Ectodermal cell (in vitro differentiated cells): ENCODE measurements around the gene FHIT.

ENCODE experiments used
- H3K27ac ChIP-seq: 2 replicates; pipeline ENCODE4 v1.7.0; 2013; ENCODE audit warnings: mild to moderate bottlenecking, low read depth, low read length; ENCODE audit not compliant: insufficient read depth, poor library complexity, severe bottlenecking
- H3K27me3 ChIP-seq: 2 replicates; pipeline ENCODE4 v1.7.0; 2013; ENCODE audit warnings: mild to moderate bottlenecking, low read length; ENCODE audit not compliant: insufficient read depth, control insufficient read depth, poor library complexity, severe bottlenecking
- H3K36me3 ChIP-seq: one replicate; pipeline ENCODE4 v1.7.0; 2013; ENCODE audit warnings: low read length; ENCODE audit not compliant: control insufficient read depth, insufficient read depth
- H3K4me1 ChIP-seq: one replicate; pipeline ENCODE4 v1.7.0; 2013; ENCODE audit warnings: low read length; ENCODE audit not compliant: control insufficient read depth, insufficient read depth
- H3K4me3 ChIP-seq: 2 replicates; pipeline ENCODE4 v1.7.0; 2013; ENCODE audit warnings: low read depth, low read length, control low read depth; ENCODE audit not compliant: insufficient read depth
- H3K9me3 ChIP-seq: 2 replicates; pipeline ENCODE4 v1.7.0; 2013; ENCODE audit warnings: mild to moderate bottlenecking, low read length, moderate library complexity; ENCODE audit not compliant: control insufficient read depth
- whole genome bisulfite sequencing, 2 experiments: methylation state at CpG; one replicate each; pipeline ENCODE4 v1.1.7; 2013; ENCODE audit warnings: missing lambda C conversion rate in 2 of 2; 5-methylcytosine and 5-hydroxymethylcytosine counted together

FHIT gene

GRCh38 chr3:59899061-59899460 is 1352.2 kb downstream of the FHIT start:
- H3K4me3 ChIP-seq, result no peak overlapping the region
- 92 to 95% methylated on average over 1 of the region's 1 CpG for WGBS, 2 experiments

GRCh38 chr3:59895972-59896371 is 1355.3 kb downstream of the FHIT start:
- Histone ChIP-seq H3K9me3 (no peaks in the 10 kb centered on the region), H3K4me1 (no peaks in the 10 kb centered on the region), H3K36me3 (no peaks in the 10 kb centered on the region), H3K27ac (no peak overlapping the region), H3K27me3 (no peaks in the 10 kb centered on the region), H3K4me3 (no peak overlapping the region)
- WGBS, 2 experiments, result 86 to 99% methylated on average over 2 to 3 of the region's 3 CpGs

More at GRCh38 chr3:59899061-59899460, 1352.2 kb downstream of the FHIT start:
- Histone ChIP-seq H3K27me3 (no peaks in the 10 kb centered on the region), H3K36me3 (no peaks in the 10 kb centered on the region), H3K27ac (no peak overlapping the region), H3K4me1 (no peaks in the 10 kb centered on the region), H3K9me3 (no peaks in the 10 kb centered on the region)

- Histone ChIP-seq H3K27me3 (no peaks in the 10 kb centered on the region), H3K9me3 (no peaks in the 10 kb centered on the region), H3K36me3 (no peaks in the 10 kb centered on the region), H3K4me3 (no peak overlapping the region), H3K27ac (no peak overlapping the region), H3K4me1 (no peaks in the 10 kb centered on the region)
- WGBS, 2 experiments, result 93% methylated on average over 2 of the region's 2 CpGs
Observed at GRCh38 chr3:59894425-59895121, 1356.7 kb downstream of the FHIT start.

- WGBS, 2 experiments, result 93 to 94% methylated on average over 2 to 3 of the region's 3 CpGs
- H3K9me3 ChIP-seq, result no peaks in the 10 kb centered on the region
- H3K27ac ChIP-seq, result no peak overlapping the region
Observed at GRCh38 chr3:59890639-59891038, 1360.6 kb downstream of the FHIT start.

GRCh38 chr3:59886790-59887189 is 1364.5 kb downstream of the FHIT start:
- no peaks in the 10 kb centered on the region for H3K27me3 ChIP-seq
- 100% methylated on average over 1 of the region's 1 CpG for WGBS, 2 experiments

More at GRCh38 chr3:59890639-59891038, 1360.6 kb downstream of the FHIT start:
- Histone ChIP-seq H3K27me3 (no peaks in the 10 kb centered on the region), H3K4me3 (no peak overlapping the region), H3K36me3 (no peaks in the 10 kb centered on the region), H3K4me1 (no peaks in the 10 kb centered on the region)

GRCh38 chr3:59885899-59886400 is 1365.3 kb downstream of the FHIT start:
- no peak overlapping the region for H3K4me3 ChIP-seq
- no peaks in the 10 kb centered on the region for H3K36me3 ChIP-seq
- no peak overlapping the region for H3K27ac ChIP-seq
- no peaks in the 10 kb centered on the region for H3K27me3 ChIP-seq
- 91 to 100% methylated on average over 2 of the region's 2 CpGs for WGBS, 2 experiments
- H3K4me1 ChIP-seq, result no peaks in the 10 kb centered on the region
- H3K9me3 ChIP-seq, result no peaks in the 10 kb centered on the region

More at GRCh38 chr3:59886790-59887189, 1364.5 kb downstream of the FHIT start:
- Histone ChIP-seq H3K9me3 (no peaks in the 10 kb centered on the region), H3K27ac (no peak overlapping the region), H3K36me3 (no peaks in the 10 kb centered on the region), H3K4me1 (no peaks in the 10 kb centered on the region), H3K4me3 (no peak overlapping the region)

- WGBS, 2 experiments, result 90 to 95% methylated on average over 4 of the region's 4 CpGs
Observed at GRCh38 chr3:59885101-59885500, 1366.2 kb downstream of the FHIT start.

GRCh38 chr3:59884409-59884808 is 1366.8 kb downstream of the FHIT start:
- Histone ChIP-seq H3K27ac (no peak overlapping the region), H3K27me3 (no peaks in the 10 kb centered on the region), H3K4me1 (no peaks in the 10 kb centered on the region), H3K36me3 (no peaks in the 10 kb centered on the region), H3K4me3 (no peak overlapping the region), H3K9me3 (no peaks in the 10 kb centered on the region)
- 93 to 97% methylated on average over 1 to 2 of the region's 2 CpGs for WGBS, 2 experiments

More at GRCh38 chr3:59885101-59885500, 1366.2 kb downstream of the FHIT start:
- Histone ChIP-seq H3K4me1 (no peaks in the 10 kb centered on the region), H3K4me3 (no peak overlapping the region), H3K27ac (no peak overlapping the region), H3K27me3 (no peaks in the 10 kb centered on the region), H3K36me3 (no peaks in the 10 kb centered on the region), H3K9me3 (no peaks in the 10 kb centered on the region)

- H3K4me1 ChIP-seq, result no peaks in the 10 kb centered on the region
- no peaks in the 10 kb centered on the region for H3K27me3 ChIP-seq
- no peak overlapping the region for H3K4me3 ChIP-seq
- H3K9me3 ChIP-seq, result no peaks in the 10 kb centered on the region
- H3K36me3 ChIP-seq, result no peaks in the 10 kb centered on the region
- WGBS, 2 experiments, result 88 to 96% methylated on average over 2 of the region's 2 CpGs
- no peak overlapping the region for H3K27ac ChIP-seq
Observed at GRCh38 chr3:59882746-59883145, 1368.5 kb downstream of the FHIT start.

GRCh38 chr3:59880717-59881116 is 1370.5 kb downstream of the FHIT start:
- no peaks in the 10 kb centered on the region for H3K9me3 ChIP-seq
- no peaks in the 10 kb centered on the region for H3K36me3 ChIP-seq
- 81 to 97% methylated on average over 2 of the region's 2 CpGs for WGBS, 2 experiments
- no peaks in the 10 kb centered on the region for H3K4me1 ChIP-seq
- H3K4me3 ChIP-seq, result no peak overlapping the region
- H3K27ac ChIP-seq, result no peak overlapping the region
- H3K27me3 ChIP-seq, result no peaks in the 10 kb centered on the region
